Measurements from ENCODE around the gene RNPC3. TPM values are rescaled to one million over a fixed set of nuclear protein-coding genes. Genes with fewer than 3 reads are reported as not detected.
"Not testable (repeated sequence)": the region's sequence is repeated elsewhere in the genome, so short reads cannot be mapped to it uniquely, and the experiment has no call there.

The RNPC3 gene
- total RNA-seq, 1 donor from 2014 or later: 3.1 TPM

- DNase-seq: not testable (repeated sequence)
Observed at GRCh38 chr1:103561124-103561523, 35.6 kb downstream of the RNPC3 start.

- no peak for DNase-seq
Observed at GRCh38 chr1:103561643-103562395, 36.3 kb downstream of the RNPC3 start.

DNA sequence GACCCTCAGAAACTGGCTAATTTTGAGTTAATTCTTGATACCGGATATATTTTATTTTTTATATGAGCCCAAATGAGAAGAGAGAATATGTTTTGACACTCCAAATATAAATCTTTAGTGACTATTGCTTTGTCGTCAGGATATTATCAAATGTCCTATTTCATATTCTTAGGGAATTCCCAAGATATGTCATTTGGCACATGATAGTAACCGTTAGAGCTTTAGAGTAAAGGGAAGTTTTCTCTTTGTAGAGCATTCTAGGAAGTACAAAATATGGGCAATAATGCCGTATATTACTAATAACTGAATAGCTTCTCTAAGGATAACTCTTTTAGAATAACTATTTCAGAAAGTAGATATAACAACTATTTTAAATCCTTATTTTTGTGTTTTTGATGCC lies 37.6 kb downstream of the RNPC3 start:
- DNase-seq: no peak

- DNase-seq: no peak
Observed at GRCh38 chr1:103569493-103569892, 44.0 kb downstream of the RNPC3 start.

DNA sequence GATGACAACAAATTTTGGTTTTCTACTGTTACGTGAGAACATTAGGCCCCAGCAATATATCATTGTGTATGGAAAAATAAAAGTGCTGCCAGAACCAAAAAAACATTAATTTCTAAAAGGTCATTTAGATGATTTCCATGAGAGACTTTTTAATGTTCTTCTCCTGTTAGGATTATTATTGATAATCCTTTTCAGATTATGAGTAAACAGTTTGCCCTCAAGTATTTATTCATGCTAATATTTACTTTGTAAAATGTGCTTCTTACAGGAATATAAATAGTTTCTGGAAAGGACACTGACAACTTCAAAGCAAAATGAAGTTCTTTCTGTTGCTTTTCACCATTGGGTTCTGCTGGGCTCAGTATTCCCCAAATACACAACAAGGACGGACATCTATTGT lies 45.8 kb downstream of the RNPC3 start, which contains the start of gene AMY2B:
Gene AMY2B (plus strand): TSS at position 301 of the 400 bp plus-strand sequence. CDS start 14 bp downstream, at position 315.
- DNase-seq: not testable (repeated sequence)

DNA sequence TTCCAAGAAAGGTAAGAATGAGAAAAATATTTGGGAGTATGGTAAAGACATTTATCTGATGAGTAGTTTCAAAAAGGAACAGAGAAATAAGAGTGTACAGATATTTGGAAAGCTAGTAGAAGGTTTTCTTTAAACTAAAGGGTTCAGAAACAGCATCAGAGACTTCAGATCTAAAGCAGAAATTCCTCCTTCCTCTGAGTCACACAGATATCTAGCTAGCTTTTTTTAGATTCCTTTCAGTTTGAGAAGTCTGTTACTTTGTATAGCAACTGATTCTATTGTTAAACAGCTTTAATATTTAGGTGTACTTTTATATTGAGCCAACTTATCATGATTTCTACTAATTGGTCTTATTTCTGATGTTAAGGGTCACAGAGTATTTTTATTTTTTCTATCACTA lies 50.6 kb downstream of the RNPC3 start:
- no peak for DNase-seq

GRCh38 chr1:103576784-103577183 lies 51.3 kb downstream of the RNPC3 start:
- DNase-seq: not testable (repeated sequence)

GRCh38 chr1:103582464-103582863 lies 57.0 kb downstream of the RNPC3 start:
- no peak for DNase-seq

DNA sequence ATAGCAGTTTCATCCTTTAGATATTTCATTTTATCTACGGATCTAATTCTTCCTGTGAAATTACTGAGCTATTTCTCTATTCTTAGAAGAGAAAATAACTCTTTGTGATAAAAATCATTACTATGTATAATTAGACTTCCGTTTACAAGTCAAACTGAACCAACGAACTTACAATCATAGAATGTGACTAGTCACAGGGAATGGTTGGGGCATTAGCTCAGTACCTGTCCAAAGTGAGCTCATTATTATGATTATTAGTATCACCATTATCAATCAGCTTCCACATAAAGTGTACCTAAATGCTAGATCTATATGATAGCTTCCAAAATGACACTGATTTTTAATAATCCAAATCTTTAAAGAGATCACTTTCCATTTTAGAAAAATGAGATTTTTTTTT lies 58.4 kb downstream of the RNPC3 start:
- DNase-seq: no peak

- no peak for DNase-seq
Observed at GRCh38 chr1:103584537-103584936, 59.0 kb downstream of the RNPC3 start.

DNA sequence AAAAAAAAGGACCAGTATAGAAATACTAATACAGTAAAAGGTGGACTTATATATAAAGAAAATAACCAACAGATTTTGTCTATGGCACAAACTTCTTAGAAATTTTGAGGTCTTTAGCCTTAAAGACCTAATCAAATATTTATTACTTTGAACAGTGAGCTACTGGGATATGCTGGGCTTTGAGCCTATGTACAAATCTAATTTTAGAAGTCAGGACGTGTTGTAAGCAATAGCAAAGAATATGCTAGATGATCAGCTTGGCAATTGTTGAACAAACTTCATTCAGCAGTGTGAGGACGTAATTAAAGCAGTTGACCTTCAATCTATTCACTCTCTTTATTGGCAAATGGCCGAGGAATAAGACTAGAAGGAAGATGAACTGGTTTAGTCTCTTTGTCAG lies 77.2 kb downstream of the RNPC3 start:
- DNase-seq: not testable (repeated sequence)

Other genes starting within 250 kb of the RNPC3 start
- 0.51 and 1.4 TPM in 2 replicates for gene AMY2B, start 45.9 kb downstream of the RNPC3 start, total RNA-seq
- gene AMY2A, start 91.7 kb downstream of the RNPC3 start, total RNA-seq: not detected in 2 replicates
- not detected in 2 replicates for gene AMY1A, start 130.1 kb downstream of the RNPC3 start, total RNA-seq
- not detected in 2 replicates for gene AMY1B, start 170.5 kb downstream of the RNPC3 start, total RNA-seq
- gene AMY1C, start 224.2 kb downstream of the RNPC3 start, total RNA-seq: not detected in 2 replicates